Measurements from ENCODE around the gene BTBD1. TPM values are rescaled to one million over a fixed set of nuclear protein-coding genes. Genes with fewer than 3 reads are reported as not detected.

BTBD1 gene
- total RNA-seq, 4 donors from 2014 or later, result 229 to 408 (median 342) TPM

GRCh38 chr15:82986442-82986780, 80.6 kb downstream of the BTBD1 start:
- no peaks in the 10 kb centered on the region for H3K9me3 ChIP-seq
- H3K4me1 ChIP-seq, result peaks cover 13 to 19% of the 10 kb centered on the region in 2 donors
- TF ChIP-seq CTCF (IDR thresholded peaks at IDR 0.05 in 4 of 5, conservative IDR thresholded peaks at IDR 0.05 in 1 of 5) (peak in 1 of 5 experiments; percentile 14), POLR2A (IDR thresholded peaks at IDR 0.05) (no peak)
- H3K36me3 ChIP-seq, result peaks cover 0 to 26% of the 10 kb centered on the region in 2 donors
- peak overlapping the region; percentile 73 to 89 (median 77) for H3K4me3 ChIP-seq
- no peaks in the 10 kb centered on the region for H3K27me3 ChIP-seq
- ATAC-seq (peak in 1 of 2 donors; percentile 22), DNase-seq (no peak)
- intact Hi-C loops (cut with DNase I; ENCODE audit: low total_unique reads) (loop anchor here (1.0 kb wide), 1 partner anchor 137 kb away; no protein-coding TSS in a partner anchor), in situ Hi-C loops (cut with MboI; ENCODE audit: low sequenced_read_pairs in 4 of 4) (no loop called here)
- H3K27ac ChIP-seq, result peak overlapping the region; percentile 81 to 90 (median 84)

- Histone ChIP-seq H3K36me3 (peaks cover 0 to 25% of the 10 kb centered on the region in 2 donors), H3K4me3 (peak within 1 kb of the TSS; percentile 73 to 89 (median 77)), H3K9me3 (no peaks in the 10 kb centered on the region), H3K4me1 (peaks cover 13 to 19% of the 10 kb centered on the region in 2 donors), H3K27ac (peak within 1 kb of the TSS; percentile 81 to 90 (median 84)), H3K27me3 (no peaks in the 10 kb centered on the region)
- intact Hi-C loops (cut with DNase I; ENCODE audit: low total_unique reads), result loop anchor here (1.0 kb wide), 1 partner anchor 137 kb away; no protein-coding TSS in a partner anchor
- in situ Hi-C loops (cut with MboI; ENCODE audit: low sequenced_read_pairs in 4 of 4), result no loop called here
- TF ChIP-seq POLR2A (IDR thresholded peaks at IDR 0.05) (peak; percentile 62 to 79), CTCF (IDR thresholded peaks at IDR 0.05 in 4 of 5, conservative IDR thresholded peaks at IDR 0.05 in 1 of 5) (no peak)
- ATAC-seq (peak; percentile 98 to 99), DNase-seq (peak; percentile 89 to 93)
These were observed 81.2 kb downstream of the BTBD1 start, which contains the start of gene RAMAC for GRCh38 chr15:82985688-82986441. Gene RAMAC (plus strand): TSS chr15:82986210. CDS start chr15:82989019, 2,809 bp downstream.

GRCh38 chr15:82980981-82981380, 86.1 kb downstream of the BTBD1 start:
- in situ Hi-C loops (cut with MboI; ENCODE audit: low sequenced_read_pairs in 4 of 4), result no loop called here
- DNase-seq (no peak), ATAC-seq (no peak)
- H3K4me3 ChIP-seq, result no peak overlapping the region
- no peaks in the 10 kb centered on the region for H3K36me3 ChIP-seq
- no peaks in the 10 kb centered on the region for H3K9me3 ChIP-seq
- H3K4me1 ChIP-seq, result peaks cover 4 to 8% of the 10 kb centered on the region in 2 donors
- no peaks in the 10 kb centered on the region for H3K27me3 ChIP-seq
- intact Hi-C loops (cut with DNase I; ENCODE audit: low total_unique reads), result no loop called here
- no peak for TF ChIP-seq CTCF (IDR thresholded peaks at IDR 0.05 in 4 of 5, conservative IDR thresholded peaks at IDR 0.05 in 1 of 5)
- TF ChIP-seq POLR2A (IDR thresholded peaks at IDR 0.05), result no peak
- H3K27ac ChIP-seq, result no peak overlapping the region

GRCh38 chr15:82979726-82980125, 87.3 kb downstream of the BTBD1 start:
- Histone ChIP-seq H3K4me3 (no peak overlapping the region), H3K36me3 (no peaks in the 10 kb centered on the region), H3K27me3 (no peaks in the 10 kb centered on the region), H3K9me3 (no peaks in the 10 kb centered on the region), H3K27ac (no peak overlapping the region), H3K4me1 (no peaks in the 10 kb centered on the region)
- ATAC-seq (no peak), DNase-seq (no peak)
- in situ Hi-C loops (cut with MboI; ENCODE audit: low sequenced_read_pairs in 4 of 4), result loop anchor here in 1 of 4 donors (10.0 kb wide), 1 partner anchor 115 kb away; no protein-coding TSS in a partner anchor
- intact Hi-C loops (cut with DNase I; ENCODE audit: low total_unique reads), result no loop called here
- TF ChIP-seq POLR2A (IDR thresholded peaks at IDR 0.05) (no peak), CTCF (IDR thresholded peaks at IDR 0.05 in 4 of 5, conservative IDR thresholded peaks at IDR 0.05 in 1 of 5) (no peak)
